NT2/D1 (cell line): ENCODE data around the gene TMEM242.

Source experiments
- DNase-seq: peaks from one replicate; pipeline ENCODE4 v3.0.0-alpha.2; 2011; ENCODE audit warnings: low read depth, low spot score
- H3K27me3 ChIP-seq: 2 replicates; pipeline ENCODE4 v1.6.0; 2011; ENCODE audit warnings: mild to moderate bottlenecking; ENCODE audit not compliant: insufficient read length, insufficient read depth
- H3K36me3 ChIP-seq: 2 replicates; pipeline ENCODE4 v1.6.1; 2011; ENCODE audit warnings: mild to moderate bottlenecking, low read length, mixed read lengths; ENCODE audit not compliant: insufficient read depth, insufficient read length
- H3K4me1 ChIP-seq: 2 replicates; pipeline ENCODE4 v1.5.1; 2011; ENCODE audit not compliant: insufficient read depth, insufficient read length
- H3K4me3 ChIP-seq: 2 replicates; pipeline ENCODE4 v1.5.1; 2011; ENCODE audit warnings: low read depth; ENCODE audit not compliant: insufficient read length
- H3K9ac ChIP-seq: 2 replicates; pipeline ENCODE4 v1.6.0; 2011; ENCODE audit warnings: low read depth; ENCODE audit not compliant: insufficient read length
- H3K9me3 ChIP-seq: 2 replicates; pipeline ENCODE4 v1.5.1; 2011; ENCODE audit warnings: mild to moderate bottlenecking, low read length; ENCODE audit not compliant: insufficient read depth
- SUZ12 ChIP-seq: IDR thresholded peaks from 2 replicates; pipeline ENCODE4 v1.6.1; 2011; ENCODE audit not compliant: insufficient read length, insufficient read depth; ENCODE audit errors: extremely low read depth
- YY1 ChIP-seq: IDR thresholded peaks from 2 replicates; pipeline ENCODE4 v1.6.1; 2011; ENCODE audit not compliant: insufficient read length, insufficient read depth
- ZNF274 ChIP-seq: IDR thresholded peaks from 2 replicates; pipeline ENCODE4 v1.6.1; 2011; ENCODE audit warnings: mild to moderate bottlenecking, low read depth, low read length

TMEM242 gene

DNA sequence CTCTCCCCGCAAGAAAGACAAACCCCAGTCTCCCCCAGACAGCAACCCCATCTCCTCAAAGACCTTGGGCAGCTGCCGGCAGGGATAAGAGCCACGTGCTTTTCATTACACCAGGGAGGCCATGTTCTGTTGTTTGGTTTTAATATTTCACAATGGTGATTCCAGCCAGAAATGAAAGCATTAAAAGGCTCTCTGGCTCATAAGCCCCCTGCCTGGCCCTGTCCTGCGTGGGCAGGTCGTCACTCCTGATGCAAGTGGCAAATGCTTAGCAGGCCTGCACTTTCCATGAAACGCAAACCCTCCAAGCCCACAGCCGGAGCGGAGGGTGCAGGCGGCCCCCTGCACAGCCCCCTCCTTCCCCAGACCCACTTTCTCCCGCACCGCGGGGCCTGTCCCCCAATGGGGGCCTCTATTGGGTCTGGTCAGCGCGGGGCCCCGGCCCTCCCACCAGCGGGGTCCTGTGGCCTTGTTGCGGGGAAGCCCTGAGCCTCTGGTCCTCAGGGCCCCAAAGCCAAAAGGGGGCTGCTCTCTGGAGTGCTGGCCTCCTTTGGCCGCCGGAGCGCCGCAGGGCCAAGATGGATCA is 77.2 kb downstream of the TMEM242 start:
- Histone ChIP-seq H3K27me3 (no peaks in the 10 kb centered on the region), H3K9me3 (no peaks in the 10 kb centered on the region), H3K4me3 (no peak overlapping the region), H3K4me1 (no peaks in the 10 kb centered on the region), H3K9ac (no peak overlapping the region), H3K36me3 (no peaks in the 10 kb centered on the region)
- TF ChIP-seq YY1 (no peak), SUZ12 (no peak), ZNF274 (no peak)
- no peak for DNase-seq

DNA sequence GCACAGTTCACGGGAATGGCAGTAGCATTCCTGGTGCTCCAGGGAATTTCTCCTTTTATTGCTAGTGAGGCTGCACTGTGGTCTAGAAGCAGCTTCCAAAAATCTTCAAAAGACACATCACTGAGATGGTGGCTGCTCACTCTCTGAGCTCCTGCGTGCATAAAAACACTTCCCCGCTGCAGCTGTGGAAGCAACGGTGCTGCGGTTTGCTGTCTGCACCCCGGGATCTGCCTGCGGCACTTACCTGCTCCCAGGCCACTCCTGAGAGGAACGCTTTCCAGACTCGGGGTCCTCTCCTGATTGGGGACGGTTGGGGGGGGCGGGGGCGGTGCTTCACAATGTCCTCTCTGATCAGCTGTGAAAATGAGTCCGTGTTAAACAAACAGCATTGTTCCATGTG is 77.9 kb downstream of the TMEM242 start:
- H3K9ac ChIP-seq: no peak overlapping the region
- TF ChIP-seq SUZ12 (no peak), ZNF274 (no peak), YY1 (no peak)
- no peak overlapping the region for H3K4me3 ChIP-seq
- DNase-seq: no peak
- no peaks in the 10 kb centered on the region for H3K4me1 ChIP-seq
- no peaks in the 10 kb centered on the region for H3K36me3 ChIP-seq
- H3K9me3 ChIP-seq: no peaks in the 10 kb centered on the region
- H3K27me3 ChIP-seq: no peaks in the 10 kb centered on the region

DNA sequence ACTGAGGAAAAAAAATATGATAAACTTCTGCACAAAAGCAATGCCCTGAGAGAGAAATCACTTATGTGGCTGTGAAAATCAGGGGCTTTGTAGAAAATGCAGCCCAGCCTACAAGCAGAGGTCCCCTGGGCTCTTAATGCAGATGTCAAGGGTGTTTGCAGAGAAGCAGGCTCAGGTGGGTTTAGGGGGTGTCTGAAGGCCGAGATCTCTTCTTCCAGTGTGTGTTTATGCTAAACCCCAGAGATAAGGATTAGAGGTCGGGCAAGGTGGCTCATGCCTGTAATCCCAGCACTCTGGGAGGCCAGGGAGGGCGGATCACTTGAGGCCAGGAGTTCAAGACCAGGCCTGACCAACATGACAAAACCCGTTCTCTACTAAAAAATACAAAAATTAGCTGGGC is 78.5 kb downstream of the TMEM242 start:
- no peak for DNase-seq
- no peak overlapping the region for H3K9ac ChIP-seq
- H3K4me1 ChIP-seq: no peaks in the 10 kb centered on the region
- no peaks in the 10 kb centered on the region for H3K27me3 ChIP-seq
- no peaks in the 10 kb centered on the region for H3K9me3 ChIP-seq
- H3K4me3 ChIP-seq: no peak overlapping the region
- TF ChIP-seq YY1 (no peak), SUZ12 (no peak), ZNF274 (no peak)
- H3K36me3 ChIP-seq: no peaks in the 10 kb centered on the region

DNA sequence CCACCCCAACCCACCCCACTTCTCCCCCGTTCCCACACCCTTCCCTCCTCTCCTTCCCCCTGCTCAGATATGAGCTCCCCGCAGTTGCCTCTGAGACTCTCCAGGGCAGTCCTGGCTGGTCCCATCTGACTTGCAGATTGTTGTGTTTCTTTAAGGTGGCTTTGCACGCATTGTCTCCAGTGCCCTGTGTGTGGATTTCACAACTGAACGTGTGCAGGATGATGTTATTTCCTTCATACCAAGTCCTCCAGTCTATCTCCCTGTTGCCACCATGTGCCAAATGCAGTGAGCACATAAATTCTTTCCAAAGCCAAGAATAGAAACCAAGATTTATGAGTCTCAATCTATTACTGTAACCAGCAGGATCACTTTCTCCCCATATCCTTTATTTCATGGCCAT is 79.1 kb downstream of the TMEM242 start:
- TF ChIP-seq YY1: no peak
- no peak for TF ChIP-seq ZNF274
- Histone ChIP-seq H3K9me3 (no peaks in the 10 kb centered on the region), H3K4me3 (no peak overlapping the region), H3K4me1 (no peaks in the 10 kb centered on the region), H3K27me3 (no peaks in the 10 kb centered on the region), H3K36me3 (no peaks in the 10 kb centered on the region), H3K9ac (no peak overlapping the region)
- DNase-seq: no peak

DNA sequence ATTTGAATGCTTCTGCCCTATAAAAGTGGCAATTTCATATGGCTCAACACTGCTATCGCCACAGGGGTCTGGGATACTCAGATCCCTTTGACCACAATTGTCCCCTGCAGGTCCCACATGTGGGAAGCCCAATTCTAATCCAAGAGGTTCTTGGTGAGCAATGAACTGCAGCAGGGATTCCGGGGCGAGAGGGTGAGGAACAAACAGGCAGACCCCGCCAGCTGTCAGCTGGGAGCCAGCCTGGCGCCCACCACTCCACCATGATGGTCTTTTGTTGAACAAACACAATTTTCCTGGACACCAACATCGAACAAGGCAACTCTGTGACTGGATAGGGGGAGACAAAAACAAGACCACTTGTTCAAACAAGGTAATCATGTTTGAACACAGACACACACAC is 80.5 kb downstream of the TMEM242 start:
- no peaks in the 10 kb centered on the region for H3K36me3 ChIP-seq
- H3K4me3 ChIP-seq: no peak overlapping the region
- no peaks in the 10 kb centered on the region for H3K4me1 ChIP-seq
- H3K27me3 ChIP-seq: peaks cover 4% of the 10 kb centered on the region
- no peak overlapping the region for H3K9ac ChIP-seq
- no peak for DNase-seq
- TF ChIP-seq YY1 (no peak), ZNF274 (no peak), SUZ12 (no peak)
- no peaks in the 10 kb centered on the region for H3K9me3 ChIP-seq

DNA sequence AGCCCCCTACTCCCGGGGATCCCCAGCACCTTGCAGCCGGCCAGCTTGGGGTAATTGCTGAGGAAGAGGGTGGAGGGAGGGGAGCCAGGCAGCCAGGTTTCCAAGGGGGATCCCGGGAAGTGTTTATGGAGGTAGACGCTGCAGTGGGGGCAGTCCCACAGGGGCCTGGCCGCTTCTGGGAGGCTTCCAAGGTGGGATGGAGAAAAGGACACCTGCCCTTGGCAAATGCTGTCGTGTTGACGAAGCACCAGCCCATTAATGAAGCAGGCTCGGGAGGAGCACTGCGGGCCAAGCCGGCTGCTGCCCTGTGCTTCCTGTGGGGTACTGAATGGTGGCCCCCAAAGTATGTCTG is 82.4 kb downstream of the TMEM242 start:
- no peak overlapping the region for H3K4me3 ChIP-seq
- H3K9me3 ChIP-seq: no peaks in the 10 kb centered on the region
- peaks cover 22% of the 10 kb centered on the region for H3K27me3 ChIP-seq
- no peak overlapping the region for H3K9ac ChIP-seq
- no peak for TF ChIP-seq YY1
- TF ChIP-seq ZNF274: no peak
- no peak for TF ChIP-seq SUZ12
- DNase-seq: no peak
- H3K4me1 ChIP-seq: no peaks in the 10 kb centered on the region
- no peaks in the 10 kb centered on the region for H3K36me3 ChIP-seq

DNA sequence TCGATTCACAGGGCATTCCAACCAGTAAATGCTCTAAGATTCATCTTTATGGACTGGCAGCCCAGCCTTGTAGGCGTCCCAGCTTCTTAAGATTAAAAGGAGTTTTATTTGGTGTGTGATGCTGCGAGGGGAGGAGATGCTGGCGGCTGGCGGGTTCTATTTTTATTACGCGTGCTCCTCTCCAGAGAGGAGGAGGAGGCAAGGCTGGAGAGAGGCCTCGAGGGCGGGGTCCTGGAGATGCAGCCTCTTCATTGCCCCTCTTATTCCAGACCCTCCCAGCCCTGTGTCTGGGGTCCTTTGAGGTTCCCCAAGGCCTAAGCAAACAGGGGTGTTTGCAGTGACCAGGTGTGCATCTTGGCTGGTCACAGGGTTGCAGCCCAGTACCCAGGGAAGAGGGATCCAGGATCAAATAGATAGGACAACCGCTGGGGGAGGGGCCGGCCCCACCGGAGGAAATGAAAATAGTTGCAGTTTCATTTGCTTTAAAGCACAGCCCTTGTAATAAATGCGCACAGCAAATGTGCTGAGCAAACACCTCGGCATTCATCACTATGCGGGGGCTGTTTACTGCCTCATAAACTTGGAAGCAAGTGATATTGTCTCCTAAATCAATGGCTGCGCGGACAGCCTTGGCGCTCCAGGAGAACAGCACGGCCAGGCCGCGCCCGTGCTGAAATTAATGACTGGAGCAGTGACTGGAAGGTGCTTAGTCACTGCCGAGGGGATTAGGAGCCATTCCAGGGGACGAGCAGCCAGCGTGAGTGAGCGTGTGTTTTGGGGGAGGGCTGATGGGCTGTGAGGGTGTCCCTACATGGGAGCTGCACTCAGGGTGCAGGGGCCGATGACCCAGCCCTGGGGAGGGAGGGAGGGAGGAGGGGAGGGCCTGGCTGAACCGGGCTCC is 83.0 kb downstream of the TMEM242 start:
- no peak for DNase-seq
- Histone ChIP-seq H3K36me3 (no peaks in the 10 kb centered on the region), H3K9ac (peak overlapping the region; percentile 21), H3K27me3 (peaks cover 28% of the 10 kb centered on the region), H3K4me3 (no peak overlapping the region), H3K4me1 (no peaks in the 10 kb centered on the region), H3K9me3 (no peaks in the 10 kb centered on the region)
- no peak for TF ChIP-seq SUZ12
- no peak for TF ChIP-seq ZNF274
- TF ChIP-seq YY1: no peak
